ENCODE measurements around the gene MIF4GD. TPM values are rescaled to one million over a fixed set of nuclear protein-coding genes. Genes with fewer than 3 reads are reported as not detected.

Gene MIF4GD
- total RNA-seq = 10 to 100 TPM; 24.2 to 44.1 (median 30.6) TPM

- Histone ChIP-seq H3K9me3 (no peaks in the 10 kb centered on the region), H3K4me3 (peak within 1 kb of the TSS; percentile 87), H3K4me1 (peaks cover 45% of the 10 kb centered on the region), H3K27ac (peak within 1 kb of the TSS; percentile 96), H3K36me3 (peaks cover 10% of the 10 kb centered on the region), H3K27me3 (no peaks in the 10 kb centered on the region)
- no CpG with 5 or more reads among the region's 39 CpGs for WGBS
- no peak for DNase-seq (ENCODE audit: low spot score in 2 of 2)
- TF ChIP-seq EP300 (IDR thresholded peaks at IDR 0.05) (no peak), POLR2A (IDR thresholded peaks at IDR 0.05) (peak in 1 of 2 donors; percentile 30), POLR2AphosphoS5 (IDR thresholded peaks at IDR 0.05) (no peak)
Measured at GRCh38 chr17:75270966-75271232, at the start of gene MIF4GD. TSS of gene MIF4GD (minus strand) at chr17:75271231. CDS start at chr17:75270195, 1,036 bp downstream.

- H3K9me3 ChIP-seq = no peaks in the 10 kb centered on the region
- 89% methylated on average over 20 of the region's 20 CpGs for WGBS
- H3K4me1 ChIP-seq = peaks cover 5% of the 10 kb centered on the region
- no peak overlapping the region for H3K4me3 ChIP-seq
- no peak overlapping the region for H3K27ac ChIP-seq
- H3K27me3 ChIP-seq = no peaks in the 10 kb centered on the region
- H3K36me3 ChIP-seq = peaks cover 41% of the 10 kb centered on the region
- TF ChIP-seq EP300 (IDR thresholded peaks at IDR 0.05) (no peak), POLR2A (IDR thresholded peaks at IDR 0.05) (no peak), POLR2AphosphoS5 (IDR thresholded peaks at IDR 0.05) (no peak), CTCF (IDR thresholded peaks at IDR 0.05) (no peak)
- DNase-seq (ENCODE audit: low spot score in 2 of 2) = no peak
Measured at GRCh38 chr17:75319904-75320691, 49.1 kb upstream of the MIF4GD start.

GRCh38 chr17:75318615-75319222, 47.7 kb upstream of the MIF4GD start:
- peaks cover 41% of the 10 kb centered on the region for H3K36me3 ChIP-seq
- WGBS = 84% methylated on average over 10 of the region's 10 CpGs
- H3K9me3 ChIP-seq = no peaks in the 10 kb centered on the region
- TF ChIP-seq EP300 (IDR thresholded peaks at IDR 0.05) = no peak
- TF ChIP-seq CTCF (IDR thresholded peaks at IDR 0.05) = no peak
- TF ChIP-seq POLR2AphosphoS5 (IDR thresholded peaks at IDR 0.05) = no peak
- no peak for TF ChIP-seq POLR2A (IDR thresholded peaks at IDR 0.05)
- DNase-seq (ENCODE audit: low spot score in 2 of 2) = no peak
- H3K27me3 ChIP-seq = no peaks in the 10 kb centered on the region
- H3K4me1 ChIP-seq = peaks cover 10% of the 10 kb centered on the region
- H3K27ac ChIP-seq = no peak overlapping the region
- no peak overlapping the region for H3K4me3 ChIP-seq

GRCh38 chr17:75318211-75318610, 47.2 kb upstream of the MIF4GD start:
- Histone ChIP-seq H3K36me3 (peaks cover 41% of the 10 kb centered on the region), H3K4me3 (no peak overlapping the region), H3K4me1 (peaks cover 7% of the 10 kb centered on the region), H3K9me3 (no peaks in the 10 kb centered on the region), H3K27me3 (no peaks in the 10 kb centered on the region), H3K27ac (no peak overlapping the region)
- 73% methylated on average over 10 of the region's 10 CpGs for WGBS
- no peak for TF ChIP-seq POLR2AphosphoS5 (IDR thresholded peaks at IDR 0.05)
- TF ChIP-seq EP300 (IDR thresholded peaks at IDR 0.05) = no peak
- TF ChIP-seq POLR2A (IDR thresholded peaks at IDR 0.05) = no peak
- no peak for TF ChIP-seq CTCF (IDR thresholded peaks at IDR 0.05)
- no peak for DNase-seq (ENCODE audit: low spot score in 2 of 2)

GRCh38 chr17:75317671-75318070, 46.6 kb upstream of the MIF4GD start:
- H3K4me1 ChIP-seq = peaks cover 8% of the 10 kb centered on the region
- H3K36me3 ChIP-seq = peaks cover 41% of the 10 kb centered on the region
- whole genome bisulfite sequencing = 83% methylated on average over 11 of the region's 11 CpGs
- no peak for TF ChIP-seq POLR2A (IDR thresholded peaks at IDR 0.05)
- no peak for TF ChIP-seq CTCF (IDR thresholded peaks at IDR 0.05)
- TF ChIP-seq EP300 (IDR thresholded peaks at IDR 0.05) = no peak
- no peak for TF ChIP-seq POLR2AphosphoS5 (IDR thresholded peaks at IDR 0.05)
- H3K4me3 ChIP-seq = no peak overlapping the region
- no peaks in the 10 kb centered on the region for H3K9me3 ChIP-seq
- H3K27ac ChIP-seq = no peak overlapping the region
- DNase-seq (ENCODE audit: low spot score in 2 of 2) = no peak
- no peaks in the 10 kb centered on the region for H3K27me3 ChIP-seq
